Measurements from ENCODE around the gene IDH3A.

DNA sequence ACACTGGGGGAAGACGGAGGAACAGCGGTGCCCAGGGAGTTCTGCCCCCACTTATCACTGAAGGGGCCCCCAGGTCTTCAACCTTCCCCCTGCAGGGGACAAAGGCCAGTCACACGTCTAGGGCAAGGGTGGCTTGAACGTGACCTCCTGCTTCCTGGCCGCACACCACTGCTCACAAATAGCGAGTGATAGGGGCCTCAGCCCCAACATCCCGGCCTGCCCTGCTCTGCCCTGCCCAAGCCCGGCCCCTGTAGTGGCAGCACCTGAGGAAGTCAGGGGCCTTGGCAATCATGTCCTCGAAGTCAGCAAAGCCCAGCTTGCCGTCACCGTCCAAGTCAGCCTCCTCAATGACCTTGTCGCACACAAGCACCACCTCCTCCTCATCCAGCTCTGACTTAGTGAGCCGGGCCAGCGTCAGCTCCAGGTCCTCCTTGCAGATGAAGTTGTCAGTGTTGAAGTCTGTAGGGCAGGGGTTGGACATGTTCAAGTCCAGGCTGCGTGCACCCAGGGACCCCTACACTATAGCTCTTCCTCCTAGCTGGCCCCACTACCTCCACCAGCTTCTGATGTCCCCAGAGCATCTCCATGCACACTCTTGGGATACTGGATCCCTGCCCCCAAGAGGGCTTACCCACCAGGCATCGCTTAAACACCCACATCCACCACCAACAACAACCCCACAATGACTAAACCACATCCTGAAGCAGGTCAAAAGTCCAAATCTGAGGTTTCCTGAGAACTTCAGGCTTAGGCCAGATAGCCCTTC, 43.5 kb upstream of the IDH3A start:
- TF ChIP-seq, protein P1, sequence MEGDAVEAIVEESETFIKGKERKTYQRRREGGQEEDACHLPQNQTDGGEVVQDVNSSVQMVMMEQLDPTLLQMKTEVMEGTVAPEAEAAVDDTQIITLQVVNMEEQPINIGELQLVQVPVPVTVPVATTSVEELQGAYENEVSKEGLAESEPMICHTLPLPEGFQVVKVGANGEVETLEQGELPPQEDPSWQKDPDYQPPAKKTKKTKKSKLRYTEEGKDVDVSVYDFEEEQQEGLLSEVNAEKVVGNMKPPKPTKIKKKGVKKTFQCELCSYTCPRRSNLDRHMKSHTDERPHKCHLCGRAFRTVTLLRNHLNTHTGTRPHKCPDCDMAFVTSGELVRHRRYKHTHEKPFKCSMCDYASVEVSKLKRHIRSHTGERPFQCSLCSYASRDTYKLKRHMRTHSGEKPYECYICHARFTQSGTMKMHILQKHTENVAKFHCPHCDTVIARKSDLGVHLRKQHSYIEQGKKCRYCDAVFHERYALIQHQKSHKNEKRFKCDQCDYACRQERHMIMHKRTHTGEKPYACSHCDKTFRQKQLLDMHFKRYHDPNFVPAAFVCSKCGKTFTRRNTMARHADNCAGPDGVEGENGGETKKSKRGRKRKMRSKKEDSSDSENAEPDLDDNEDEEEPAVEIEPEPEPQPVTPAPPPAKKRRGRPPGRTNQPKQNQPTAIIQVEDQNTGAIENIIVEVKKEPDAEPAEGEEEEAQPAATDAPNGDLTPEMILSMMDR (conservative IDR thresholded peaks at IDR 0.05; ENCODE audit: low read length), result no peak
- no peak for TF ChIP-seq EZH2phosphoT487 (IDR thresholded peaks at IDR 0.05; ENCODE audit: borderline replicate concordance)

All from Loucy (cell line).